DMS 273 (cell line): ENCODE data around the gene MBD3.

ENCODE experiments used
- DNase-seq: peaks from one replicate; lab custom pipeline; 2025; ENCODE audit not compliant: unreplicated experiment; lab: John Stamatoyannopoulos, UW

Gene MBD3

DNA sequence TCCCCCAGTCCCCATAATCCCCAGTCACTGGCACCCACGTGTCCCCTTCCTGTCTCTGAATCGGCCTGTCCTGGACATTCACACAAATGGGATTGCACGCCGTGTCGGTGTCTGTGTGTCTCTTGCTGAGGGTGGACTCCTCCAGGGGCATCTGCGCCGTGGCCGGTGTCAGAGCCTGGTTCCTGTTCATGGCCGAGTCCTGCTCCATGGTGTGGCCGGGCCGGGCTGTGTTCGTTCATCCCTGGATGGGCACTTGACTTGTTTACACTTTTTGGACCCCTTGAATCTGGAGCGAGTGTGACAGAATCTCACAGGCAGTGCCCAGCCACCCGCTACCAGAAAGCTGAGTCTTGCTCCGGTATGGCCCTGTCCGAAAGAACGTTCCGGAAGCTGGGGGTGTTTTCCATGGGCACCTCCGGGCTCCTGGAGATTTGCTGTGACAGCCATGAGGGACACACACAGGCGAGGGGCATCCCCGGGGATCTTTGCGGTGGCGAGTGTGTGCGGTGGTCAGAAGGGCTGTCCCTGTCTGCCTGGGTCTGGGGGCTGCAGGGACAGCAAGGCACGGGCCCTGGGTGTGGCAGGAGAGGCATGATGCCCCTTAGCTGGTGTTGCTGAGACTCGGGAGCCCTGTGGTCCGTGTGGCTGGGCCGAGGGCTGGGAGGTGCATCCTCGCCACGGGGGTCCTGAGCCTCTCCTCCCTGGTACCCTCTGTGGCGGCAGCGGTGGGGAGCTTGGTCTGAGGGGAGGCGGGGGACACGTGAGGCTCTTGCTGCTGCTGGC, 18.1 kb downstream of the MBD3 start:
- DNase-seq = no peak

GRCh38 chr19:1572795-1573194, 19.9 kb downstream of the MBD3 start:
- DNase-seq = no peak

GRCh38 chr19:1571358-1571757, 21.3 kb downstream of the MBD3 start:
- no peak for DNase-seq

- no peak for DNase-seq
Measured at GRCh38 chr19:1570836-1571235, 21.8 kb downstream of the MBD3 start.

DNA sequence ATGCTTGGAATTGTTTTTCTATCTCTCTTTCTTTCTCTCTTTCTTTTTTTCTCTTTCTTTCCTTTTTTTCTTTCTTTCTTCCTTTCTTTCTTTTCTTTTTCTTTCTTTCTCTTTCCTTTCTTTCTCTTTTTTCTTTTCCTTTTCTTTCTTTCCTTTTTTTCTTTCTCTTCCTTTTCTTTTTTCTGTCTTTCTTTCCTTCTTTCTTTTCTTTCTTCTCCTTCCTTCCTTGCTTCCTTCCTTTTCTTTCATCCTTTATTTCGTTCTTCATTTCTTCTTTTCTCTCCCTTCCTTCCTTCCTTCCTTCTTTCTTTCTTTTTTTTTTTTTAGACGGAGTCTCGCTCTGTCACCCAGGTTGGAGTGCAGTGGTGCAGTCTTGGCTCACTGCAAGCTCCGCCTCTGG, 22.7 kb downstream of the MBD3 start:
- no peak for DNase-seq

GRCh38 chr19:1568320-1569019, 24.2 kb downstream of the MBD3 start, which contains the start of gene MEX3D:
TSS of gene MEX3D (minus strand) at chr19:1568325. CDS start at chr19:1568058, 267 bp downstream.
- DNase-seq = peak; percentile 93

DNA sequence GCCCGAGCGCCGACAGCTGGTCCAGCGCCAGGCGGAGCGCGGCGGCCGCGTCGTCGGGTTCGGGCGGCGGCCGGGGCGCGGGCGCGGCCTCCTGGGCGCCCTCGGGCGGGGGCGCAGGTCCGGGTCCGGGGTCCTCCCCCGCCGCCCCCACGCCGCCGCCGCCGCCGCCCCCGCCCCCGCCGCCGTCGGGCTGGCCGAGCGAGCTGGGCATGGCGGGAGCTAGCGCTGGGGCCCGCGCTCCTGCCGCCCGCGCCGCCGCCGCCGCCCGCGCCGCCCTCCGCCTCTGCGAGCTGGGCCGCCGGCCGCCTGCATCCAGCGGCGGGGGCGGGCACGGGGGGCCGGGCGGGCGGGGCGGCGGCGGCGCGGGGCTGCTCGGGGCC, 24.8 kb downstream of the MBD3 start:
- peak; percentile 60 for DNase-seq

DNA sequence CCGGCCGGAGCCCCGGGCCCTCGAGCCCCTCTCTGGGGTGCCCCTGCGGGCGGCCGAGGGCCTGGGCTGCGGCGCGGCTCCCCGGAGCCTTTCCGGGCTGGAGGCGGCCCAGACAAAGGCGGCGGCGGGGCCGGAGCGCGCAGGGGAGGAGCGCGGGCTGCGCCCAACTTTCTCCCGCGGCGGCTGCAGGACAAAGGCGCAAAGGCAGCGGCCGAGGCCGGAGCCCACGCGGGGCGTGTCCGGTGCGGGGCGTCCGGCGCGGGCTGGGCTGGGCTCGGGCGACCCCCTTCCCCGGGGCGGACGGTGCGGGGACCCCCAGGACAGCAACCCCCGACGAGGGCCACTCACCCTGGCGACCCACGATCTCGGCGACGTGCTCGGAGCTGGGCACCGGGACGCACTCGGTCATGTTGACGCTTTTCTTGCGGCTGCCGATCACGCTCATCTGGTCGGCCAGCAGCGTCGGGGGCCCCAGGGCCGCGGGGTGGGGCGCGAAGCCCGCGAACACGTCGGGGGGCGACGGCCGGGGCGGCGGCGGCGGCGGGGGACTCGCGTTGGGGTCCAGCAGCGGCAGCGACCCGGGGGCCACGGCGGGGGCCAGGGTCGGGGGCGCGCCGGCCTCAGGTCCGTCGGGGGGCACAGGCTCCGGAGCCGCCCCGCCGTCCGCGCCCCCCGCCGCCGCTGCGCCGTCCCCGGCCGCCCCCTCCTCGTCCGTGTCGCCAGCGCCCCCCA, 25.4 kb downstream of the MBD3 start:
- DNase-seq = peak; percentile 56

DNA sequence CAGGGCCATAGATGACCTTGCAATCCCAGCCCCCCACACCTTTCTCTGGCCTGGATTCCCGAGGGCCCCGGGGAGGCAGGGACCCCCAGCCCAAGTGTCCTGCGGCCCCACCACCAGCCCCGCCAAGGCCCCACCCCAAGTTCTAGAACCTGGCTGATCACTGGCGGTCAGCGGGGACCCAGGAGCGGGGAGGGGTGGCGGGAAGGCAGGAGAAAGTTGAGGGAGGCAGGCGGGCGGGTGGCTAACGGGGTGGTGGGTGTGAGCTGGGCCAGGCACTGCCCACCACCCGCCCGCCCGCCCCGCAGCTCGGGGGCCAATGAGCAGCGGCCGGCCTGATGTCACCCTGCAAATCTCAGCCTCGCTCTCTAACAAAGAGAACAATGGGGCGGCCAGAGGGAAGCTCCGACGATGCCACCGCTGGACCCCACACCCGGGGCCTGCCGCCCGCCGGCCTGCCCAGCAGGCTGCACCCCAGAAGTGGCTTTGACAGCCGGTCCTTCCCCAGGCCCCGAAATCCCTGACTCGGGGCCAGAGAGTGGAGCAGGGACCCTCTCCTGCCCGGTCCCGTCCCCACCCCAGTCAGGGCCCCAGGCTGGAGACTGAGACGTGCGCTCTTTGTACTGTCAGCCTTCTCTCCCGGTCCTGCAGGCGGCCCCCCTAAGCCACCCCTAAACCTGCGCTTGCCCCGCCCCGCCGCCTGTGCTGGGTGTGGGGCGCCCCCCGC, 26.1 kb downstream of the MBD3 start:
- DNase-seq = peak; percentile 53

- DNase-seq = no peak
Measured at GRCh38 chr19:1563251-1563650, 29.4 kb downstream of the MBD3 start.

- DNase-seq = no peak
Measured at GRCh38 chr19:1561236-1561842, 31.3 kb downstream of the MBD3 start.

DNA sequence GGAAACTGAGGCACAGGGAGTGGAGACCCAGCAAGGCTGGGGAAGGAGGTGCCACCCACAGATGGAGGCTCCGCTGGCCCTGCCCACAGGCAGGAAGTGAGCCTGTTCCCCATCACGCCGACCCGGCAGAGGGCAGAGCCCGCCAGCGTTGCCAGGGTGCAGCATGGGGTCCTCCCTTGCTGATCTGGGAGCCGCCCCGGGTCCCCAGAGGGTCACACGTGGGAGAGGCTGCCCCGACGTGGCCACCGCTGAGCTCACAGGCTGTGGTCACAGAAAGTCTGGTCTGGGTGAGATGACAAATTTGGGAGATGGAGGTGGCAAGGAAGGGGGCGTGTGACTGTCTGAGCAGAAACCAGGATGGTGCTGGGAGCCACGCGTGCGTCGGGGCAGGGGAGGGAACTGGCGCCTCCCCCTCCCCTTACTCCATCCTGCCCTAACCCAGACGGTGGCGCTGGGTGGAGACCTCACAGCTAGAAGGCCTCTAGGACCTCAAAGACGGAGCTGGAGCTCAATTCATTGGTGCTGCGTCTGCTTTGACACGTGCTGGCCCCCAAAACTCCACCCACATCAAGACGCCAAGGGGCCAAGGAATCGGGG, 32.3 kb downstream of the MBD3 start:
- no peak for DNase-seq

DNA sequence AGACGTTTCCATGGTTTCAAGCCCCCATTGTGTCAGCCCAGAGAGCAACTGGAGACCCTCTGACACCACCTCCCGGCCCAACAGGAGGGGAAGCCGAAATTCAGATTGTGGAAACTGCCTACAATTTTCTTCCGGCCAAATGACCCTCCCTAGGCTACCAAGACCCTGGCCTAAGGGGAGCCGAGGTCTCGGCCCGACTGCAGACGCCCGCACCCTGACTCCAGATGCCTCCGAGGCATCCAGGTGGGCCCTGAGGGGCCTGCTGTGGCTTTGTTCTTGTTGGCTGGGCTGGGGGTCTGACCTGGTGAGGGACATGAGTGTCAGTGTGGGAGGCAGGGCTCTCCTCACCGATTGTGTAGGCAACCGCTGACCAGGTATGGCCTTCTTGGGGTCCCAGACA, 34.1 kb downstream of the MBD3 start:
- DNase-seq = no peak

DNA sequence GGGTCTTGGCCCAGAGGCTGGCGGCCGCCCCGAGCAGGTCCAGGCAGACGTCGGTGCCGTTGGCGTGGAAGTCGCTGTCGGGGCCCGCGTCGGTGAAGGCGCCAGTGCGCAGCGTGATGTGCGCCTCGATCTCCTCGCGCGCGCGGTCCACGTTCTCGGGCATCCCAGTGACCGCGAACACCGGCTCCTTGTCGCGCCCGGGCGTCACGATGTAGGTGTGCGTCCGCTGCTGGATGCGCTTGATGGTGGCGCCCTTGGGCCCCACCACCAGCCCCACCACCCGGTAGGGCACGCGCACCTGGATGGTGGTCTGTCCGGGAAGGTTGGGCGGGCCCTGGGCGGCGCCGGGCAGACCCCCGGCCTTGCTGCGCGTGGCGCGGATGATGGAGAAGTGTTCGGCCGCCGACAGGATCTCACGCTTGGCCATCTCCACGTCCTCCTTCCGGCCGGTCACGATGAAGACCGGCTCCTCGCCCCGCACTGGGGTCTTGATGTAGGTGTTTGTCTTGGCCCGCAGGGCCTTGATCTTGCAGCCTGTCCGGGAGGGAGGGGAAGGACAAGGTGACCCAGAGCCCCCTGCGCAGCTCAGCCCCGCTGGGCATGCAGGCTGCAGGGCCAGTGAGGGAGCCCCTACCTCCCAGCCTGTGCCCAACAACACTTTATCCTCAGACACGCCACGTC, 36.1 kb downstream of the MBD3 start:
- no peak for DNase-seq

DNA sequence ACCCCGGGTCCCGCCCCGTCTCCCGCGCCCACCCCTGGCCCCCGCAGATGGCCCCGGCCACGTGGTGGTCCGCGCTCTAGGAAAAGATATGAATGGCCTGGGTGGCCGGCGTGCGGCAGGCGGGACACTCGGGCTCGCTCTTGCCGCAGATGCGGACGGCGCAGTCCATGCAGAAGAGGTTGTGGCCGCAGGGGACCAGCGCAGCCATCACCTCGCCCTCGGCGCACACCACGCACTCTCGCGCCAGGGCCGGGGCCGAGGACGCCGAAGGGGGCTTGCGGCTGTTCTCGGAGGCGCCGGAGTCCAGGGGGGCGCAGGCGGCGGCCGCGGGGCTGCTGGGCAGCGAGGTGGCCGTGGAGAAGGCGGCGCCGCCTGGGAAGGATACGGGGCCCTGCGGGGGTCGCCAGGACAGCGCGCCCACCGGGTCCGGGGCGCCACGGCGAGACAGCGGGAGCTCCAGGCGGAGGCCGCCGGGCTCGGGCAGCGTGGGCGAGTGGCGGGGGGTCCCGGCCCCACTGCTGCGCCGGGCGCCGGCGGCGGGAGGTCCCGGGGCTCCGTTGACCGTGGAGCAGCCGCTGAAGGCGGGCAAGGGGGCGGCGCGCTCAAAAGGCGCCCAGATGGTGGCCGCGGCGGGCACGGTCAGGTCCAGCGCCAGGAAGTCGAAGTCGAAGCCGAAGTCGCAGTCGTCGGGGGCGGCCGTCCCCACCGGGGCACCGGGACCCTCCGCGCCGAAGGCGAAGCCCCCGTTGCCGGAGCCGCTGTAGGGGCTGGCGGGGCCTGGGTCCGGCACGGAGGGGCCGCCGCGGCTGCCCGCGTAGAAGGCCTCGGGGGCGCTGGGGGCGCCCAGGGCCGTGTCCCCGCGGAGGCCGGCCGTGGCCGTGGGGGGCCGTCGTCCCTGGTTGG, 36.9 kb downstream of the MBD3 start:
- no peak for DNase-seq

DNA sequence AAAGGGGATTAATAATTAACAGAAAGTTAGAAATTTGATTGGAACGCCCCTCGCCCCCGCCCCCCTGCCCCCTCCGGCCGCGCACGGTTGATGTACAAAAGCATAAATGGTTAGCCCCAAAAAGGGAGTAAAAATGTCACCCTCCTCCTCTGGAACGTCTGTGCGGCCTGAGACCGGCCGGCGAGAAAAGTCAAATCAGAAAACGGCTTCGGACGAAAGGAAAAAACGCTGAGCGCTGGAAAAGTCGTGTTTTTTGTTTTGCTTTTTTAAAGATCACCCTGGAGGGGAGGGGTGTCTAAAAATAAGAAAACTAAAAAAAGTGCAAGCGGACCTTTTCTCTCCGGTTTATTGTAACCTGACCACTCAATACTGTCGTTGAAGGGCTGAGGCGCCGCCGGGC, 37.7 kb downstream of the MBD3 start:
- no peak for DNase-seq

DNA sequence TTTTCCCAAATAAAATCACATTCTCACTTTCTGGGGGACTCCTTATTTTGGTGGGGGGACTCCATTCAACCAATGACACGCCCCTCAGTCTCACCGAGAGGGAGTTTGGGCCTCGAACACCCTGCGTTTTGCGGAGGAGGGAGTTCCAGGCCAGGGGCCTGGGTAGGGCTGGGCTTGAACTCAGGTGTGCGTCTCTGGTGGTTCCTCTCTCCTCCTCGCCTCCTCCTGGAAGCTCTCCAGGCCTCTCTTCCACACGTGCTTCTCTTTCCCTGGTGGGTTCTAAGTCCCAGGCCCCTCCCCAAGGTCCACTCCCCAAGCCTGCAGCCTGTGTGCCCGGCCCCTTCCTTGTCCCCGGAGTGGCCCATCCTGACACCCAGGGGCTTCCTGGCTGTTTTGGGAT, 39.2 kb downstream of the MBD3 start:
- DNase-seq = no peak

DNA sequence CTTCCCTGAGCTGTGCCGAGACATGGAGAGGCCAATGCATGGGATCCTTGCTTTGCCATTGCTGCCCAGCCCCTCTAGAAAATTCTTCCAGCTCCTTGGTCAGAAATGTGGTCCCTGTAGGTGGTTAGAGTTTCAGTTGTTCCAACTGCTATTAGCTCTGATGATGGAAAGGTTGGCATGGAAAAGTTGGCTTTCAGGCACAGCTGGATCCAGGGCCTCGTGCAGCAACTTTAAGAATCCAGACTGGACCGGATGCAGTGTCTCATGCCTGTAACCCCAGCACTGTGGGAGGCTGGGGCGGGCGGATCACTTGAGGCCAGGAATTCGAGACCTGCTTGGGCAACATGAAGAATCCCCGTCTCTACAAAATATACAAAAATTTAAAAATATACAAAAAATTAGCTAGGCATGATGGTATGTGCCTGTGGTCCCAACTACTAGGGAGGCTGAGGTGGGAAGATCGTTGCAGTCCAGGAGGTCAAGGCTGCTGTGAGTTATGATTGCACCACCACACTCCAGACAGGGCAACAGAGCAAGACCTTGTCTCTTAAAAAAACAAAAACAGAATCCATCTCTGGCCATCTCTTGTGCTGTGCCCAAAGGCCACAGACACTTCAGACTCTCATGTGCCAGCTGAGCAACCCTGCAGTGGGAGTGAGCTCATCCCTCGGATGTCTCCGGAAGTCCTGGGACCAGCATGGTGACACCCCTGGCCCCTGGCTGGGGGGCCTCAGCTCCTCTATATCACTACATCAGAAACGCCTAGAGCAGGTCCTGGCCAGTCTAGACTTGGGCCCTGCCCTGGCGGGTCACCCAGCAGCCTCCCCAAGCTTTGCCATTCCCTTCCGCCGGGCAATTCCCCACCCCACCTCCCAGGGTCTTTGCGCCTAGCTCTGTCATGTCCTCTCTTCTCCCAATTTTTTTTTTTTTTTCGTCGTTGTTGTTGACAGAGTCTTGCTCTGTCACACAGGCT, 41.3 kb downstream of the MBD3 start:
- no peak for DNase-seq
